Measurements from ENCODE around the gene TMEM184C. TPM values are rescaled to one million over a fixed set of nuclear protein-coding genes. Genes with fewer than 3 reads are reported as not detected.

Gene TMEM184C
- total and polyA plus RNA-seq, 8 donors: 5.1 to 31.8 (median 9.7) TPM

DNA sequence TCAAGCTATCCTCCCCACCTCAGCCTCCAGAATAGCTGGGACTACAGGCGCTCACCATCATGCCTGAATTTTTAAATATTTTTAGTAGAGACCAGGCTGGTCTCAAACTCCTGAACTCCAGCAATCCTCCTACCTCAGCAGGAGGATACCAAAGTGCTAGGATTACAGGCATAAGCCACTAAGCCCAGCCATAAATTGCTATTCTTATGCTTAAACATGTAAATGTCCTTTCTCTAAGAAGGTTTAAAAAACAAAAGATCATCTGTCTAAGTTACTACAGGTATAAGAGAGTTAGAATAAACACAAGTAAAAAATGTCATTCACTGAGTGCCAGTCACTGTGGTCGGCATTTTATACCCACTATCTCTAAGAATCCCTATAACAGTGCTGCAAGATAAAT lies 38.4 kb downstream of the TMEM184C start:
- 94 to 100% (median 98%) methylated on average over 2 of the region's 2 CpGs for WGBS, 5 donors
- intact Hi-C loops (cut with DNase I; ENCODE audit: low total_unique reads): no loop called here
- peaks cover 10 to 89% (median 82%) of the 10 kb centered on the region in 4 donors for H3K36me3 ChIP-seq

DNA sequence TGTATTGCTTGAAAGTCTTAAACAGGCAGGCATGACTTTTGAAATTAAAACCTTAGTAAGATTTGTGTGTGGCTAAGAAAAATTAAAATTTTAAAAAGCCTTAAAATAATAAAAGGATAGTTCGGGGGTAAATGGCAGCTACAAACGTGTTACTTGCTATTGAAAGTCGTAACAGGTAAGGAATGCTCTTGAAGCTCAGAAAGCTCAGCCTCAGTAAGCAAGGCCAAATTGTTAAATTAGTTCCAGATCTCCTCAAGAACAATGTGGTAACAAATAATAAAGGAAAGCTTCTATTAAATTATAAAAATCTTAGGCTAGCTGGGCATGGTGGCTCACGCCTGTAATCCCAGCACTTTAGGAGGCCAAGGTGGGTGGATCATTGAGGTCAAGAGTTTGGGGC lies 41.3 kb downstream of the TMEM184C start:
- Histone ChIP-seq H3K36me3 (peaks cover 10 to 95% (median 89%) of the 10 kb centered on the region in 4 donors), H3K4me1 (no peaks in the 10 kb centered on the region), H3K27me3 (no peaks in the 10 kb centered on the region), H3K9me3 (no peaks in the 10 kb centered on the region), H3K4me3 (no peak overlapping the region), H3K27ac (no peak overlapping the region)
- intact Hi-C loops (cut with DNase I; ENCODE audit: low total_unique reads): no loop called here
- DNase-seq: no peak
- TF ChIP-seq EP300 (IDR thresholded peaks at IDR 0.05): no peak
- WGBS, 5 donors: 92 to 98% (median 95%) methylated on average over 4 of the region's 4 CpGs

More for the DNA sequence above, 38.4 kb downstream of the TMEM184C start:
- Histone ChIP-seq H3K9me3 (no peaks in the 10 kb centered on the region), H3K27ac (no peak overlapping the region), H3K27me3 (no peaks in the 10 kb centered on the region), H3K4me3 (no peak overlapping the region), H3K4me1 (no peaks in the 10 kb centered on the region)
- DNase-seq: no peak
- TF ChIP-seq EP300 (IDR thresholded peaks at IDR 0.05): no peak

DNA sequence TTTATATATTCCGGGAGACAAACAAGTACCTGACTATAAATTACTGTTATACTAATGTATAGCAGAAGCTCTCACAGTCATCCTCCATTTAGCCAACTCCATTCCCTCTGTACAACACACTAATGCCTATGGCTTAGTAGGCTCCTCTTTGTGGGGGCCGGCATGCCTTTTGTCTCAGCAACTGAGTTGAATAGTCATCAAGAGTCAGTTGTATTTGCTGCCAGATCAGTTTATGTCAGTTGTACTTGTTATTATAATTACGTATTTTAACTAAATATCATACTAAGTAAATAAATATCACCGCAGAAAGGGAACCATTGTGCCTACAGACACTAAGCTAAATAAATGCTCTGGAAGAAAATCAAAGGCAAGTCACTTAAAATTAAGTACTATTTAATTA lies 56.9 kb downstream of the TMEM184C start:
- no peak overlapping the region for H3K27ac ChIP-seq
- H3K36me3 ChIP-seq: peaks cover 0 to 37% (median 18%) of the 10 kb centered on the region in 4 donors
- no peaks in the 10 kb centered on the region for H3K27me3 ChIP-seq
- no peak for DNase-seq
- intact Hi-C loops (cut with DNase I; ENCODE audit: low total_unique reads): no loop called here
- no peaks in the 10 kb centered on the region for H3K4me1 ChIP-seq
- no peak for TF ChIP-seq POLR2AphosphoS5 (IDR thresholded peaks at IDR 0.05)
- no peak for TF ChIP-seq POLR2A (IDR thresholded peaks at IDR 0.05)
- TF ChIP-seq EP300 (IDR thresholded peaks at IDR 0.05): no peak
- TF ChIP-seq, protein P1, sequence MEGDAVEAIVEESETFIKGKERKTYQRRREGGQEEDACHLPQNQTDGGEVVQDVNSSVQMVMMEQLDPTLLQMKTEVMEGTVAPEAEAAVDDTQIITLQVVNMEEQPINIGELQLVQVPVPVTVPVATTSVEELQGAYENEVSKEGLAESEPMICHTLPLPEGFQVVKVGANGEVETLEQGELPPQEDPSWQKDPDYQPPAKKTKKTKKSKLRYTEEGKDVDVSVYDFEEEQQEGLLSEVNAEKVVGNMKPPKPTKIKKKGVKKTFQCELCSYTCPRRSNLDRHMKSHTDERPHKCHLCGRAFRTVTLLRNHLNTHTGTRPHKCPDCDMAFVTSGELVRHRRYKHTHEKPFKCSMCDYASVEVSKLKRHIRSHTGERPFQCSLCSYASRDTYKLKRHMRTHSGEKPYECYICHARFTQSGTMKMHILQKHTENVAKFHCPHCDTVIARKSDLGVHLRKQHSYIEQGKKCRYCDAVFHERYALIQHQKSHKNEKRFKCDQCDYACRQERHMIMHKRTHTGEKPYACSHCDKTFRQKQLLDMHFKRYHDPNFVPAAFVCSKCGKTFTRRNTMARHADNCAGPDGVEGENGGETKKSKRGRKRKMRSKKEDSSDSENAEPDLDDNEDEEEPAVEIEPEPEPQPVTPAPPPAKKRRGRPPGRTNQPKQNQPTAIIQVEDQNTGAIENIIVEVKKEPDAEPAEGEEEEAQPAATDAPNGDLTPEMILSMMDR (IDR thresholded peaks at IDR 0.05): no peak
- 70 to 82% (median 75%) methylated on average over 4 of the region's 4 CpGs for WGBS, 5 donors
- H3K9me3 ChIP-seq: no peaks in the 10 kb centered on the region
- H3K4me3 ChIP-seq: no peak overlapping the region

DNA sequence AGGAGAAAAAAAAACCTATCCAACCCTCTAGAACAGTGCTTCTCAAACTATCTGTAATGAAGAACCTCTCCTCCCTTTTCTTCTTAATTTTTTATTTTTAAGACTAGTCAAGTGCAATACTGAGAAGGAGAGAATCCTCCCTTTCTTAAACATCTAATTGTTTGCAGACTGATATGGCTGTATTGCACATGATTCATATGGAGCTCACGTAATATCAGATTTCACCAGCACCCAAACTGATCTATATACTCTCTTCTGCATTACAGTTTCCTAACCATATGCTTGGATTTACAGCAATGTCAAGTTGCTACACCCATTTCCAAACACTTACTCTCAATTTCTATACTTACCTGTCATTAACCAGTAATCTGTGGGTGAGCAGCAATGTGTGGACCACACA lies 57.3 kb downstream of the TMEM184C start:
- Histone ChIP-seq H3K4me3 (no peak overlapping the region), H3K4me1 (no peaks in the 10 kb centered on the region), H3K27ac (no peak overlapping the region), H3K9me3 (no peaks in the 10 kb centered on the region), H3K27me3 (no peaks in the 10 kb centered on the region), H3K36me3 (peaks cover 0 to 39% (median 22%) of the 10 kb centered on the region in 4 donors)
- intact Hi-C loops (cut with DNase I; ENCODE audit: low total_unique reads): no loop called here
- DNase-seq: no peak
- 68 to 95% (median 75%) methylated on average over 1 of the region's 1 CpG for WGBS, 5 donors
- TF ChIP-seq, protein P1 (IDR thresholded peaks at IDR 0.05): no peak
- no peak for TF ChIP-seq EP300 (IDR thresholded peaks at IDR 0.05)
- TF ChIP-seq POLR2AphosphoS5 (IDR thresholded peaks at IDR 0.05): no peak
- TF ChIP-seq POLR2A (IDR thresholded peaks at IDR 0.05): no peak

DNA sequence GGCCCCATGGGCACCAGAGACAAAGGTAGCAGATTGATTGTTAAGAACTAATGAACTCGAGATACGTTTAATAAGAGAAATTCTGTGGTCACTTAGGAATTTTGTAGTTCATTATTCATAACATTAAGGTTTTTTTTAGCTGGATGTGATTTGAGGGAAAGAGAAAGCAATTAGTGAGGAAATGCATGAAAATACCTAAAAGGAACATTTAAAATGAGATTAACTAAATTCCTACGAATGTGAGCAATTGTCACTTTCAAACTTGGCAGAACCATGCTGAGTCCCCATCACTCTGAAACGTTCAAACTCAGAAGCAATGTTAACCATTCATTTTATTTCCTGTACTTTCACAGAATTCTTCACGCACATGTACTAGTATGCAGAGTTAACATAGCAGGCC lies 60.9 kb downstream of the TMEM184C start:
- Histone ChIP-seq H3K27me3 (no peaks in the 10 kb centered on the region), H3K27ac (no peak overlapping the region), H3K9me3 (no peaks in the 10 kb centered on the region), H3K4me1 (peaks cover 6 to 26% (median 19%) of the 10 kb centered on the region in 4 donors), H3K36me3 (peaks cover 0 to 24% (median 20%) of the 10 kb centered on the region in 4 donors), H3K4me3 (no peak overlapping the region)
- 70 to 78% (median 76%) methylated on average over 5 of the region's 5 CpGs for WGBS, 5 donors
- TF ChIP-seq, protein P1 (IDR thresholded peaks at IDR 0.05): no peak
- TF ChIP-seq EP300 (IDR thresholded peaks at IDR 0.05) (no peak), POLR2A (IDR thresholded peaks at IDR 0.05) (no peak), POLR2AphosphoS5 (IDR thresholded peaks at IDR 0.05) (no peak)
- intact Hi-C loops (cut with DNase I; ENCODE audit: low total_unique reads): no loop called here
- no peak for DNase-seq

Data from stomach (tissue), 9 donors.